ENCODE results near the gene FXR2.
A peak's percentile ranks its signal among the peaks of the same experiment; 100 is the strongest.

FXR2 gene

DNA sequence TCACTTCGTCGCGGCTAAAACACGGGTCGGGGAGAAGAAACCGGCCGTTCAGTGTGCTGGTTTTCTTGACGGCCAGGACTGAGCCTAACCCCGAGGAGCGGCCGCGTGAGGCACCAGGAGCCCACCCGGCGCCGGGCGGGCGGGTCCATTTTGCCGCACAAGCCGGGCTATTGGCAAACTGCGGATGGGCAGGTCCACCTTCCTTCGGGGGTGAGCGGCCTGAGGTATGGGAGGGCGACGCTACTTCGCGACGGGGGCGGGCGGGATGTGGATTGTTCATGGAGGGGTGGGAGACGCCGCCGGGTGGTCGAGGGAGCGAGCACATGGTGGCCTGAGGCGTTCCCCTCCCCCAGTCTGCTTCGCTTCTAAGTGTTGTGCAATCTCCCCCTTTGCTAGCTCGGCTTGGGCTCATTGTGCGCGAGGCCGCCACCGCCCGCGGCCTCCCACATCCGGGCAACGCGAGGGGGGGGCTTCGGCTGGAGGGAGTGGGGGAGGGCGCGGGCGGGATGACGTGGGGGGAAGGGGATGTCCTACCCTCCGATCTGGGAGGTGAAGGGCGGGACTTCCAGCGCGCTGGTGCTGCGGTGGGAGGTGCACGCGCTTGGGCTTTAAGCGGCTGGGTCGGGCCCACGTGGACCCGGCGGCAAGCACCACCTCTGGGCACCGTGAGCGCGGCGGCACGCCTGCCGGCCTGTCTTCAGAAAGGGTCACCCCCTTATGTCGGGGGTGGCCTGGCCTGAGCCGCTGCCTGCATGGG lies 41.2 kb downstream of the FXR2 start (continued):
- peak; percentile 59; the same call in 1 of the 2 replicates for TF ChIP-seq ZBTB10 (tag by site-specific recombination; IDR thresholded peaks at IDR 0.05)
- TF ChIP-seq GFI1B (tag by site-specific recombination; IDR thresholded peaks at IDR 0.05): no peak
- peak; percentile 34; the same call in 1 of the 2 replicates for TF ChIP-seq ZBTB21 (tag by site-specific recombination; IDR thresholded peaks at IDR 0.05)
- TF ChIP-seq ZNF548 (tag by site-specific recombination; IDR thresholded peaks at IDR 0.05): no peak
- TF ChIP-seq, protein P1, sequence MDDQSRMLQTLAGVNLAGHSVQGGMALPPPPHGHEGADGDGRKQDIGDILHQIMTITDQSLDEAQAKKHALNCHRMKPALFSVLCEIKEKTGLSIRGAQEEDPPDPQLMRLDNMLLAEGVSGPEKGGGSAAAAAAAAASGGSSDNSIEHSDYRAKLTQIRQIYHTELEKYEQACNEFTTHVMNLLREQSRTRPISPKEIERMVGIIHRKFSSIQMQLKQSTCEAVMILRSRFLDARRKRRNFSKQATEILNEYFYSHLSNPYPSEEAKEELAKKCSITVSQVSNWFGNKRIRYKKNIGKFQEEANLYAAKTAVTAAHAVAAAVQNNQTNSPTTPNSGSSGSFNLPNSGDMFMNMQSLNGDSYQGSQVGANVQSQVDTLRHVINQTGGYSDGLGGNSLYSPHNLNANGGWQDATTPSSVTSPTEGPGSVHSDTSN (CRISPR knock-in tag; IDR thresholded peaks at IDR 0.05): peak; percentile 62; the same call in 1 of the 2 replicates
- peak; percentile 93 for TF ChIP-seq SP3 (tag by site-specific recombination; IDR thresholded peaks at IDR 0.05)
- no peak for TF ChIP-seq HOXC10 (CRISPR knock-in tag; IDR thresholded peaks at IDR 0.05)
- TF ChIP-seq, protein P2, sequence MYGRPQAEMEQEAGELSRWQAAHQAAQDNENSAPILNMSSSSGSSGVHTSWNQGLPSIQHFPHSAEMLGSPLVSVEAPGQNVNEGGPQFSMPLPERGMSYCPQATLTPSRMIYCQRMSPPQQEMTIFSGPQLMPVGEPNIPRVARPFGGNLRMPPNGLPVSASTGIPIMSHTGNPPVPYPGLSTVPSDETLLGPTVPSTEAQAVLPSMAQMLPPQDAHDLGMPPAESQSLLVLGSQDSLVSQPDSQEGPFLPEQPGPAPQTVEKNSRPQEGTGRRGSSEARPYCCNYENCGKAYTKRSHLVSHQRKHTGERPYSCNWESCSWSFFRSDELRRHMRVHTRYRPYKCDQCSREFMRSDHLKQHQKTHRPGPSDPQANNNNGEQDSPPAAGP (tag by site-specific recombination; IDR thresholded peaks at IDR 0.05): peak; percentile 93
- no peak for TF ChIP-seq ZNF600 (tag by site-specific recombination; IDR thresholded peaks at IDR 0.05)
- no peak for TF ChIP-seq ZNF843 (tag by site-specific recombination; IDR thresholded peaks at IDR 0.05)
- no peak for TF ChIP-seq ZBTB20 (tag by site-specific recombination; IDR thresholded peaks at IDR 0.05)
- TF ChIP-seq ZNF140 (tag by site-specific recombination; IDR thresholded peaks at IDR 0.05): no peak
- peak; percentile 81 for TF ChIP-seq ZIC2 (tag by site-specific recombination; IDR thresholded peaks at IDR 0.05)
- TF ChIP-seq KLF9 (tag by site-specific recombination; IDR thresholded peaks at IDR 0.05; ENCODE audit: low read depth): peak; percentile 65; the same call in 1 of the 2 replicates
- peak; percentile 83 for TF ChIP-seq KLF16 (tag by site-specific recombination; IDR thresholded peaks at IDR 0.05)
- no peak for TF ChIP-seq ZNF747 (tag by site-specific recombination; IDR thresholded peaks at IDR 0.05)
- no peak for TF ChIP-seq SALL2 (tag by site-specific recombination; IDR thresholded peaks at IDR 0.05; ENCODE audit: borderline replicate concordance)
- no peak; the same call in 1 of the 2 replicates for TF ChIP-seq CTCF (tag by site-specific recombination; IDR thresholded peaks at IDR 0.05)
- TF ChIP-seq, protein P3, sequence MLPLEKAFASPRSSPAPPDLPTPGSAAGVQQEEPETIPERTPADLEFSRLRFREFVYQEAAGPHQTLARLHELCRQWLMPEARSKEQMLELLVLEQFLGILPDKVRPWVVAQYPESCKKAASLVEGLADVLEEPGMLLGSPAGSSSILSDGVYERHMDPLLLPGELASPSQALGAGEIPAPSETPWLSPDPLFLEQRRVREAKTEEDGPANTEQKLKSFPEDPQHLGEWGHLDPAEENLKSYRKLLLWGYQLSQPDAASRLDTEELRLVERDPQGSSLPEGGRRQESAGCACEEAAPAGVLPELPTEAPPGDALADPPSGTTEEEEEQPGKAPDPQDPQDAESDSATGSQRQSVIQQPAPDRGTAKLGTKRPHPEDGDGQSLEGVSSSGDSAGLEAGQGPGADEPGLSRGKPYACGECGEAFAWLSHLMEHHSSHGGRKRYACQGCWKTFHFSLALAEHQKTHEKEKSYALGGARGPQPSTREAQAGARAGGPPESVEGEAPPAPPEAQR (tag by site-specific recombination; IDR thresholded peaks at IDR 0.05): no peak
- peak; percentile 79; the same call in 1 of the 2 replicates for TF ChIP-seq GLI4 (tag by site-specific recombination; IDR thresholded peaks at IDR 0.05)
- TF ChIP-seq ZNF658 (tag by site-specific recombination; IDR thresholded peaks at IDR 0.05): no peak
- TF ChIP-seq ZNF274 (IDR thresholded peaks at IDR 0.05; ENCODE audit: low read length): no peak
- no peak for TF ChIP-seq ZNF274 (tag by site-specific recombination; IDR thresholded peaks at IDR 0.05; ENCODE audit: borderline replicate concordance)
- TF ChIP-seq SP2 (tag by site-specific recombination; IDR thresholded peaks at IDR 0.05): peak; percentile 91
- TF ChIP-seq ZNF585B (tag by site-specific recombination; IDR thresholded peaks at IDR 0.05): no peak
- TF ChIP-seq ZNF621 (tag by site-specific recombination; IDR thresholded peaks at IDR 0.05): no peak
- no peak for TF ChIP-seq ZNF623 (tag by site-specific recombination; IDR thresholded peaks at IDR 0.05)
- TF ChIP-seq KLF8 (tag by site-specific recombination; IDR thresholded peaks at IDR 0.05): peak; percentile 81; the same call in 1 of the 2 replicates
- TF ChIP-seq ZNF792 (tag by site-specific recombination; IDR thresholded peaks at IDR 0.05): peak; percentile 68; the same call in 1 of the 2 replicates
- TF ChIP-seq, protein P4, sequence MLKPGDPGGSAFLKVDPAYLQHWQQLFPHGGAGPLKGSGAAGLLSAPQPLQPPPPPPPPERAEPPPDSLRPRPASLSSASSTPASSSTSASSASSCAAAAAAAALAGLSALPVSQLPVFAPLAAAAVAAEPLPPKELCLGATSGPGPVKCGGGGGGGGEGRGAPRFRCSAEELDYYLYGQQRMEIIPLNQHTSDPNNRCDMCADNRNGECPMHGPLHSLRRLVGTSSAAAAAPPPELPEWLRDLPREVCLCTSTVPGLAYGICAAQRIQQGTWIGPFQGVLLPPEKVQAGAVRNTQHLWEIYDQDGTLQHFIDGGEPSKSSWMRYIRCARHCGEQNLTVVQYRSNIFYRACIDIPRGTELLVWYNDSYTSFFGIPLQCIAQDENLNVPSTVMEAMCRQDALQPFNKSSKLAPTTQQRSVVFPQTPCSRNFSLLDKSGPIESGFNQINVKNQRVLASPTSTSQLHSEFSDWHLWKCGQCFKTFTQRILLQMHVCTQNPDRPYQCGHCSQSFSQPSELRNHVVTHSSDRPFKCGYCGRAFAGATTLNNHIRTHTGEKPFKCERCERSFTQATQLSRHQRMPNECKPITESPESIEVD (tag by site-specific recombination; IDR thresholded peaks at IDR 0.05): no peak
